GM12878 (cell line): Measurements from ENCODE around the gene SEMA7A. TPM values are rescaled to one million over a fixed set of nuclear protein-coding genes. Genes with fewer than 3 reads are reported as not detected.

Experiments
- BRCA1 ChIP-seq: IDR thresholded peaks from 2 replicates; pipeline ENCODE4 v1.6.1; 2011; ENCODE audit warnings: low read depth, low read length, improper control_type of control experiment
- CEBPB ChIP-seq, 2 experiments: fragments of 150-350 bp in 1 of 2; IDR thresholded peaks; 2 replicates each; pipeline ENCODE4 v1.6.1; 2012 to 2014; ENCODE audit warnings: low read depth in 2 of 2, low read length in 2 of 2, borderline replicate concordance in 1 of 2, inconsistent platforms in 1 of 2
- CREB1 ChIP-seq: IDR thresholded peaks from 2 replicates; pipeline ENCODE4 v1.6.1; 2012; ENCODE audit warnings: low read depth, mild to moderate bottlenecking, inconsistent platforms
- EED ChIP-seq: sonication (generic); IDR thresholded peaks from 2 replicates; pipeline ENCODE4 v1.6.1; 2016; ENCODE audit warnings: antibody characterized with exemption, low read depth
- ESRRA ChIP-seq: IDR thresholded peaks from 2 replicates; pipeline ENCODE4 v1.6.1; 2012; ENCODE audit warnings: mild to moderate bottlenecking, low read length, improper control_type of control experiment
- FOXM1 ChIP-seq: IDR thresholded peaks from 2 replicates; pipeline ENCODE4 v1.6.1; 2012; ENCODE audit warnings: low read depth, mild to moderate bottlenecking, inconsistent platforms, low read length, moderate library complexity
- MTA2 ChIP-seq: fragments of 450-650 bp; IDR thresholded peaks from 2 replicates; pipeline ENCODE4 v1.6.1; 2016; ENCODE audit warnings: low read depth, mild to moderate bottlenecking, moderate library complexity
- NKRF ChIP-seq: fragments of 450-650 bp; conservative IDR thresholded peaks from 2 replicates; pipeline ENCODE4 v1.6.1; 2017; ENCODE audit warnings: mild to moderate bottlenecking, moderate library complexity
- NR2C1 ChIP-seq: fragments of 450-650 bp; IDR thresholded peaks from 2 replicates; pipeline ENCODE4 v1.6.1; 2017; ENCODE audit warnings: antibody characterized with exemption, mild to moderate bottlenecking, moderate library complexity
- POLR2AphosphoS2 ChIP-seq: IDR thresholded peaks from 2 replicates; pipeline ENCODE4 v1.6.1; 2011; ENCODE audit warnings: low read depth, mild to moderate bottlenecking, low read length, improper control_type of control experiment, moderate library complexity
- REST ChIP-seq: IDR thresholded peaks from 2 replicates; pipeline ENCODE4 v1.6.1; 2012; ENCODE audit warnings: mild to moderate bottlenecking, low read depth, low read length
- RFX5 ChIP-seq: IDR thresholded peaks from 2 replicates; pipeline ENCODE4 v1.6.1; 2011; ENCODE audit warnings: low read depth, low read length, improper control_type of control experiment
- RUNX3 ChIP-seq: IDR thresholded peaks from 2 replicates; pipeline ENCODE4 v1.6.1; 2012; ENCODE audit warnings: low read length, inconsistent platforms
- SIX5 ChIP-seq: IDR thresholded peaks from 2 replicates; pipeline ENCODE4 v1.6.1; 2011; ENCODE audit warnings: mild to moderate bottlenecking, low read depth, low read length, moderate library complexity; ENCODE audit not compliant: severe bottlenecking
- TCF3 ChIP-seq: IDR thresholded peaks from 2 replicates; pipeline ENCODE4 v1.6.1; 2012; ENCODE audit warnings: low read depth, mild to moderate bottlenecking, low read length, borderline replicate concordance; ENCODE audit not compliant: insufficient read depth
- ZNF207 ChIP-seq: fragments of 450-650 bp; IDR thresholded peaks from 2 replicates; pipeline ENCODE4 v1.6.1; 2014; ENCODE audit warnings: antibody characterized with exemption, mild to moderate bottlenecking, borderline replicate concordance
- polyA plus RNA-seq, 11 experiments: library from polyadenylated mRNA; depleted of rRNA in 4 of 11; unstranded in 6 of 11; stranded (reverse) in 5 of 11; fragments of >200 nt; fragmentation: Nextera tagmentation in 4 of 11; fragmentation: Illumina TruSeq in 1 of 11; extraction: Ambion mirVana in 4 of 11; extraction: Trizol in 1 of 11; gene quantifications; 1 replicate in 1 of 11; 2 replicates in 10 of 11; pipeline versions ENCODE4 v1.2.1 to v1.2.3, GENCODE V29; 2011 to 2016; ENCODE audit warnings: inconsistent platforms in 2 of 11, missing spikeins in 2 of 11, low read depth in 1 of 11
- total RNA-seq, 4 experiments: library from RNA; depleted of rRNA in 3 of 4; stranded (reverse); fragments of >200 nt in 3 of 4; fragmentation: Illumina TruSeq in 1 of 4; extraction: Trizol in 1 of 4; gene quantifications; 2 replicates each; pipeline versions ENCODE4 v1.2.1 to v1.2.3, GENCODE V29; 2013 to 2021

The SEMA7A gene
- total and polyA plus RNA-seq, 10 of the 15 experiments (the other 5 are each of a cell fraction or from before 2014, with no cell fraction given): 0.08 to 112 (median 53.5) TPM

GRCh38 chr15:74383695-74384565, 49.8 kb downstream of the SEMA7A start (continued):
- TF ChIP-seq REST: peak; percentile 27; the same call in 1 of the 2 replicates
- TF ChIP-seq CEBPB (IDR thresholded peaks at IDR 0.05; ENCODE audit: borderline replicate concordance in 1 of 2, low read depth in 2 of 2, low read length in 2 of 2): no peak
- TF ChIP-seq MTA2: peak; percentile 83
- no peak for TF ChIP-seq BRCA1
- TF ChIP-seq FOXM1: no peak
- peak; percentile 71; the same call in 1 of the 2 replicates for TF ChIP-seq ZNF207
- no peak for TF ChIP-seq RFX5
- TF ChIP-seq NR2C1: 0 out of 2 replicates have a peak, but pooled peaks have one; percentile 9
- TF ChIP-seq RUNX3: no peak
- no peak for TF ChIP-seq SIX5
- no peak for TF ChIP-seq ESRRA
- TF ChIP-seq NKRF: peak; percentile 58
- TF ChIP-seq POLR2AphosphoS2: peak; percentile 53; the same call in 1 of the 2 replicates
- TF ChIP-seq CREB1: no peak
- peak; percentile 81 for TF ChIP-seq TCF3
- peak; percentile 96 for TF ChIP-seq EED
- TF ChIP-seq, all 136 proteins: peak for 67
